SU-DHL-6 (cell line): ENCODE measurements around the gene POMT2.

ENCODE experiments used
- H2AFZ ChIP-seq: fragments of 200-600 bp; sonication (generic); 2 replicates; pipeline ENCODE4 v1.6.1; 2014; ENCODE audit warnings: low read depth, mild to moderate bottlenecking, moderate library complexity, mixed read lengths, antibody characterized with exemption, low read length; ENCODE audit not compliant: severe bottlenecking
- H3F3A ChIP-seq: fragments of 200-600 bp; shearing (Covaris generic); 2 replicates; pipeline ENCODE4 v1.6.0; 2016; ENCODE audit warnings: antibody characterized with exemption, mild to moderate bottlenecking; ENCODE audit not compliant: insufficient read depth
- H3K27ac ChIP-seq: fragments of 200-600 bp; sonication (generic); 2 replicates; pipeline ENCODE4 v1.5.1; 2016; ENCODE audit warnings: low read depth, mild to moderate bottlenecking, low read length, moderate library complexity, mixed read lengths
- H3K27me3 ChIP-seq: fragments of 200-600 bp; sonication (generic), shearing (Covaris generic); 2 replicates; pipeline ENCODE4 v1.6.0; 2014; ENCODE audit warnings: mild to moderate bottlenecking, low read length
- H3K36me3 ChIP-seq: fragments of 200-600 bp; sonication (generic); 2 replicates; pipeline ENCODE4 v1.6.1; 2014; ENCODE audit warnings: mild to moderate bottlenecking, low read length, mixed read lengths
- H3K4me2 ChIP-seq: fragments of 300-600, 200-600 bp; shearing (Covaris generic), sonication (generic); 2 replicates; pipeline ENCODE4 v1.6.0; 2014; ENCODE audit warnings: low read length, low read depth, mild to moderate bottlenecking; ENCODE audit not compliant: poor library complexity, severe bottlenecking
- H3K4me3 ChIP-seq: fragments of 200-600 bp; sonication (generic); 2 replicates; pipeline ENCODE4 v1.5.1; 2014; ENCODE audit warnings: antibody characterized with exemption, low read length, mild to moderate bottlenecking, mixed read lengths; ENCODE audit not compliant: insufficient read depth, poor library complexity, severe bottlenecking
- H3K79me2 ChIP-seq: fragments of 200-600 bp; sonication (generic); 2 replicates; pipeline ENCODE4 v1.6.1; 2014; ENCODE audit warnings: mild to moderate bottlenecking, low read length, moderate library complexity; ENCODE audit not compliant: insufficient read depth
- H3K9ac ChIP-seq: fragments of 200-600 bp; sonication (generic); 2 replicates; pipeline ENCODE4 v1.7.0; 2014; ENCODE audit warnings: mild to moderate bottlenecking, low read length
- H3K9me2 ChIP-seq: fragments of 200-600 bp; sonication (generic); replicated peaks from 2 replicates; pipeline ENCODE4 v1.6.1; 2014; ENCODE audit warnings: low read length; ENCODE audit not compliant: insufficient read depth
- H3K9me3 ChIP-seq: fragments of 200-600 bp; sonication (generic); 2 replicates; pipeline ENCODE4 v1.6.1; 2014; ENCODE audit warnings: low read length, mixed read lengths; ENCODE audit not compliant: insufficient read depth
- H4K20me1 ChIP-seq: fragments of 200-600 bp; sonication (generic); 2 replicates; pipeline ENCODE4 v1.6.1; 2014; ENCODE audit warnings: low read depth, mild to moderate bottlenecking, antibody characterized with exemption, low read length, moderate library complexity, mixed read lengths
- CTCF ChIP-seq: fragments of 200-600 bp; sonication (generic); IDR thresholded peaks from one replicate; pipeline ENCODE4 v1.5.1; 2017; ENCODE audit warnings: antibody characterized with exemption, mild to moderate bottlenecking, low read length, moderate library complexity; ENCODE audit not compliant: insufficient read depth, poor library complexity, severe bottlenecking
- EZH2phosphoT487 ChIP-seq: fragments of 200-600 bp; sonication (generic), shearing (Covaris generic); conservative IDR thresholded peaks from 2 replicates; pipeline ENCODE4 v1.6.1; 2018; ENCODE audit warnings: mild to moderate bottlenecking, antibody characterized with exemption, low read length, moderate library complexity, mixed read lengths

Gene POMT2

GRCh38 chr14:77257700-77258099 lies 63.0 kb downstream of the POMT2 start:
- H4K20me1 ChIP-seq = no peaks in the 10 kb centered on the region
- H3K9me2 ChIP-seq = no peaks in the 10 kb centered on the region

GRCh38 chr14:77256694-77257093 lies 64.0 kb downstream of the POMT2 start:
- Histone ChIP-seq H3K4me3 (no peak overlapping the region), H3K79me2 (no peaks in the 10 kb centered on the region), H3K27ac (no peak overlapping the region), H3K9me2 (no peaks in the 10 kb centered on the region), H4K20me1 (no peaks in the 10 kb centered on the region), H3K9ac (no peak overlapping the region), H3K36me3 (no peaks in the 10 kb centered on the region), H3K9me3 (no peaks in the 10 kb centered on the region), H3K27me3 (no peaks in the 10 kb centered on the region), H3F3A (no peaks in the 10 kb centered on the region), H2AFZ (no peak overlapping the region), H3K4me2 (no peak overlapping the region)
- TF ChIP-seq EZH2phosphoT487 = no peak
- TF ChIP-seq CTCF = no peak

More at GRCh38 chr14:77257700-77258099, 63.0 kb downstream of the POMT2 start:
- Histone ChIP-seq H3K4me3 (no peak overlapping the region), H3F3A (no peaks in the 10 kb centered on the region), H2AFZ (no peak overlapping the region), H3K79me2 (no peaks in the 10 kb centered on the region), H3K27ac (no peak overlapping the region), H3K9ac (no peak overlapping the region), H3K4me2 (no peak overlapping the region), H3K36me3 (no peaks in the 10 kb centered on the region), H3K27me3 (no peaks in the 10 kb centered on the region), H3K9me3 (no peaks in the 10 kb centered on the region)
- TF ChIP-seq EZH2phosphoT487 (no peak), CTCF (no peak)

GRCh38 chr14:77253333-77254190 lies 67.1 kb downstream of the POMT2 start:
- H4K20me1 ChIP-seq = no peaks in the 10 kb centered on the region
- no peaks in the 10 kb centered on the region for H3K36me3 ChIP-seq
- H3F3A ChIP-seq = no peaks in the 10 kb centered on the region
- H3K27me3 ChIP-seq = no peaks in the 10 kb centered on the region
- no peak overlapping the region for H3K27ac ChIP-seq
- no peak overlapping the region for H2AFZ ChIP-seq
- no peak overlapping the region for H3K4me2 ChIP-seq
- no peak overlapping the region for H3K4me3 ChIP-seq
- no peaks in the 10 kb centered on the region for H3K79me2 ChIP-seq
- H3K9me3 ChIP-seq = no peaks in the 10 kb centered on the region
- no peak overlapping the region for H3K9ac ChIP-seq
- no peak for TF ChIP-seq EZH2phosphoT487
- no peak for TF ChIP-seq CTCF
- H3K9me2 ChIP-seq = no peaks in the 10 kb centered on the region
